GM21423 (cell line): ENCODE results near the gene PIP5KL1.
A peak's percentile ranks its signal among the peaks of the same experiment; 100 is the strongest.

Experiments
- ATAC-seq: cut with Tn5 transposase; IDR thresholded peaks from one replicate; pipeline ENCODE4 v1.9.1; 2021; ENCODE audit warnings: mild to moderate bottlenecking, moderate library complexity; ENCODE audit not compliant: unreplicated experiment

The PIP5KL1 gene

DNA sequence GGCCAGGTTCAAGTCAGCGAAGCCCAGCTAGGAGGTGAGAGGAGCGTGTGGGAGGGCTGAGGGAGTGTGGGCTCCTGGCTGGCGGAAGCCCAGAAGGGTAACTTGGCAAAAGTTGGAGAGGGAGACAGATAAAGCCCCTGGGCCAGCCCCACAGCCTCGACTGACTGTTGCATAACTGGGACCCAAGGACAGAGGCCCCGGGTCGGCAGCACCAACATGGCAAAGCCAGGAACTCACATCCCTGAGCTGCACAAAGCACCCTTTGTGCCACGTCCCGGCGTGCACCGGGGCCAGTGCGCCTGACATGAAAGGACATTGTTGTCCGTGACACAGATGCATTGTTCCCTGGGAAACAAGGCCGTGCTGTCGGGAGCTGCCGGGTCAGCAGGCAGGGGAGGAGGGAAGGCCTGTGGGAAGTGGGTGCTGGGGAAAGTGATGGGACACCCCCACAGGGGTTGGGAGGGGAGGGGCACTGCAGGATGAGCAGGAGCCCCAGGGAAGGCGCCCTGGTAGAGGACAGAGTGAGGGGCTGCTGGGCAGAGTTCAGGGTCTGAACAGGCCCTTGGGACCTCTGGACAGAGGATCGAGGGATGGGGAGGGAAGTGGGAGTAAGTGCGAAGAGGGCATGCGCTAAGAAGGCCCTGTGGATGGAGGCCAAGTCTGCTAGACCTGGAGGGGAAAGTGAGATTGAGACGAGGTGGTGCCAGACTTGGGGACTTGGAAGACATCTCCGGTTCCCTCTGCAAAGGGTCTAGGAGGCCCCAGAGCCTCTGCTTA, 20.1 kb upstream of the PIP5KL1 start:
- no peak for ATAC-seq

GRCh38 chr9:127949827-127950512, 19.4 kb upstream of the PIP5KL1 start:
- no peak for ATAC-seq

GRCh38 chr9:127947841-127948710, 17.5 kb upstream of the PIP5KL1 start:
- ATAC-seq = no peak

- no peak for ATAC-seq
These were observed 16.2 kb upstream of the PIP5KL1 start for GRCh38 chr9:127946728-127947127.

DNA sequence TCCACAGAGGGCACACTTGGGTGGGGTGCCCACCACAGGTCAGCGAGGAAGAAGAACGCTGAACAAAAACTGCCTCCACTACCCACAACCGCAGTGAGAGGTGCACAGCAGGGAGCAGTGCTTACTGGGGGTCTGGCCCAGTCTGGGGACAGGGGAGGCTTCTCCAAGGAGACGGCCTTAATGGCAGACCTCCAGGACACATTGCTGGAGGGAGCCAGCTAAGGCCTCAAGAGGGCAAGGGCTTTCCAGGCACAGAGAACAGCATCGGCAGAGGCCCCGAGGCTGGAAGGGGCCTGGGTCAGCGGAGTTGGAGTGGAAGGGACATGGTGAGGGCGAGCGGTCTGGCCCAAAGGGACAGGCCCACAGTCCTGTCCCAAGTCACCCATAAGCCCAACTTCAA, 15.4 kb upstream of the PIP5KL1 start:
- no peak for ATAC-seq

DNA sequence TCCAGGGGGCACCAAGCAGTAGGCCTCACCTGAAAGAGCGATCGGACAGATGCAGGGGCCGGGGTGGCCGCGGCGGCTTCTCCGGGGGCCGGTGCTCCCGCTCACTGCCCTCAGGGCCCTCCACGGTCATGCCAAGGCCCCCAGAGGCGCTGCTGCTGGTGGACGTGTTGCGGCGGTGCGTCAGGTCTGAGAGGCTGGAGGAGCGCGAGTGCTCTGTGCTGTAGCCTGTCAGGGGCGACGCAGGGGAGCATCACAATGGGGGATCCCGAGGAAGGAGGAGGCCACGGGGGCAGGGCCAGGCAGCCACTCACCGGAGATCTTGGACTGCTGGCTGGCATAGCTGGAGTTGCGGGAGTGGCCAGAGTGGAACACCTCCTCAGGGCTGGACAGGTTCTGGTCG, 14.8 kb upstream of the PIP5KL1 start:
- ATAC-seq = no peak

DNA sequence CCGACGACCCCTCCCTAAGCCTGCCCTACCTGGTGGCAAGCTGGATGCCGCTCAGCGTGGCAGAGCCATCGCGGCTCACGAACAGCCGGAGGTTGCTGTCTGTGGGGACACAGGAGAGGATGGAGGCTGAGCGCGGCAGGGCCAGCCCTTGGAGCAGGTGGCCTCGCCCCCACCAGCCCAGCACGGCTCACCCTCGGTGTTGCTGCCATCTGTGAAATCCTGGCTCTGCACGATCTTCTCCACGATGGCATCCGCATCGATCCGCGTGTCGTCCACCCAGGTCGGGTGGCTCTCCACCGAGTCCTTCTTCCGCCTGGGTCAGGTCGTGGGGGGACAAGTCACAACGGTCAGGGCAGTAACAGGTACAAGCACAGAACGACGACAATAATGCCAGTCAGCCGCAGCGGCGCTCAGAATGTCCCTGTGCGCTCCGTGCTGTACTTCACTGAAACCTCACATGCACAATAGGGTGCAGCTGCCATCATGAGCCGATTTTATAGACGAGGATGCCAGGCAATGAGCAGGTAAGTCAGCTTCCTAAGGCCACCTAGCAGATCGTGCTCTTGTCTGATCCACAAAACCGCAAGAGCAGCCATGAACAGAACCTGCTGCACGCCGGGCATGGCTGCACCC, 14.1 kb upstream of the PIP5KL1 start:
- no peak for ATAC-seq

DNA sequence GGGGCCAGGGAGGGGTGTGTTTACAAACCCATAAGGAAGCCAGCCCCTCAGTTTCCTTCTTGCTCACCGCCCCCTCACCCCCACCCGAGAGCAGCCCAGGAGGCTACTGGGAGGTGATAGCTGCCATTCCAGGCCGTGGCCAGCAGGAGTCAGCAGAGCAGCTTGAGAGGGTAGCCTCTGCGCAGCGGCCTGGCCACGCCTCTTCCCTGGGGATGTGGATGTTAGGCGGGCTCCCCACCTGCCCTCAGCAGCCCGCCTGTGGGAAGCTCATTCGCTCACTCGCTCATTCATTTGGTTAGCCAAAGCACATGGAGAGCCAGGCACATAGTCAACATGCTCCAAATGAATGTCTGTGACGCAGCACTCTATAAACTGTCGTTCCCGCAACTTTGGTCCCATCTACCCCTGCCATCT, 13.2 kb upstream of the PIP5KL1 start:
- no peak for ATAC-seq

- no peak for ATAC-seq
These were observed 12.6 kb upstream of the PIP5KL1 start for GRCh38 chr9:127943011-127943662.

- no peak for ATAC-seq
These were observed 11.8 kb upstream of the PIP5KL1 start for GRCh38 chr9:127942216-127943010.

DNA sequence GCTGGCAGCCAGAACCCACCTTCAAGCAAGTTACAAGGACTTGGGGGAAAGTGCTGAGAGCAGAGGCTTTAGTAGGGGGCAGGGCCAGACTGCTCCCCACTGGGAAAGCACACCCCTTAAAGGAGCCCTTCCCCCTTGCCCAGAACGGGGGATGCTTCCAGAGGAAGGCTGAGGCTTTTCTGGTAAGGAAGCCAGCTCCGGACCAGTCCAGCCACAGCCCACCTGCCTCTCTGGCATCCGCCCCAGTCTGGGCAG, 11.3 kb upstream of the PIP5KL1 start:
- ATAC-seq = no peak

DNA sequence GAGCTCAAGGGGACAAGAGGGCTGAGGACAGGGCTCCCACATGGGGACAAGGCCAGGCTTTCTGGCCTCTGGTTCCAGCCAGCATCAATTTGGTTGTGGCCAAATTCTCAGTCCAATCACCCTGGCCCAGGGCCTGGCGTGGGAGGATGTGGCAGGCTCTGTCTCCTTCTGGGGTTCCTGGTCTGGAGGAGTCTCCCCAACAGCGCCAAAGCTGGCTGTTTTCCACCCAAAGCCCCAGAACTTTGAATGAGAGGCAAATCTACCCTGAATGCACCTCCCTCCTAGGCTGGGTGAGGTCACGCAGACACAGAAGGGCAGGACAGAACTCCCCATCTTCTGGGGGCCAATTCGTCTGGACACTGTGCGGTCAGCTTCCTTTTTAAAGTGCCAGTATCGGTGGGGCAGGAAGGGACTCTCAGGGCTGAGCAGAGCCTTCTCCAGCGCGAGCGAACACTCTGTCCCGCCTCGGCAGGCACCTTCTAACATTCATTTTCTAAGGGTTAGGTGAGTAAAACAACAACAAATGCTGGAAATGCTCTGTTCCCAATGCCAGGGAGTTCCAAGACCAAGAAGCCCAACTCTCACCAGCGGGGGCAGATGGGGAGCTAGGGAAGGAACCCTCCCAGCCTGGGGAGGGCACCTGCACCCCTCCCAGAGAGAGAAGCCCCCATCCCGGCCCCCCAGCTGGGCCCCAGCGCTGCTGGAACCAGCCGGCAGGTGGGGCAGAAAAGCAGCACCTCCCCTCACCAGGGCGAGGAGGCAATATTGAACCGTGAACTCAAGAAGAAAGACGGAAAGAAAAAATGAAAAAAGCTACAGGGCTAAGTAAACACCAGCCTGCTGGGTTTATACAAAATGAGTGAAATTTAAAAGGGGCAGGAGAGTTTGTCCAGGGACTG, 10.7 kb upstream of the PIP5KL1 start:
- no peak for ATAC-seq

DNA sequence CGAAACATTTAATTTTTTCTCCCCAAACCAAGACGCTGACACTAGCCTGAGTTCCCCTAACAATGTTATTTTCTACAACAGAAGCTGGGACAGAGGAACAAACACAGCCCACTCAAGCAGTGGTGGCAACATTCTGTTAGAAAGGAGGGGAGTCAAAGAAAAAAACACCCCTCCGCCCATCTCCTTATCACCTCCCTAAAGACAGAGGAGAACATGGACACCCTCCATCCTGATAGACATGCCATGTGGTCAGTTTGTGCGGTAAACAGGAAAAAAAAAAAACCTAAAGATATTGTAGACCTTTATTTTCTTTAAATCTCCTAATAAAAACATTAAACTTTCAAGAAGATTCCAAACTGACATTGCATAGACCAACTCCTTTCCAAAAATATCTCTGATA, 10.0 kb upstream of the PIP5KL1 start:
- no peak for ATAC-seq

DNA sequence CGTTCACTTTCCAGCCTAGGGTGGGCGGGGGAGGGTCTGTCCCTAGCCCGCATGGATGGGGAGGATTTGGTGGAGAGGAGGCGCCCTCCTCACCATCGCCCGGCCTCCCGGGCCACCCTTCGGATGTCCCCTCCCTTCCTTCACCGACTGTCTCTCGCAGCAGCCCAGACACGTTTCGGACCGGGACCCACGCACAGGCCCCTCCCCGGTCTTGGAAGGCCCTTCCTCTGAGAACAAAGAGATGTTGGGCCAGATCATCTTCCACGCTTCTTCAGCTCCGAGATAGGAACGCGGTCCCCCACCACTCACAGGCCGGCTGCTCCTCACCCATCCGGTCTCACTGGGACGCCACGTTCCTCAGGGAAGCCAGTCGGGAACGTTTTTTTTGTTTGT, 7.7 kb upstream of the PIP5KL1 start:
- no peak for ATAC-seq

DNA sequence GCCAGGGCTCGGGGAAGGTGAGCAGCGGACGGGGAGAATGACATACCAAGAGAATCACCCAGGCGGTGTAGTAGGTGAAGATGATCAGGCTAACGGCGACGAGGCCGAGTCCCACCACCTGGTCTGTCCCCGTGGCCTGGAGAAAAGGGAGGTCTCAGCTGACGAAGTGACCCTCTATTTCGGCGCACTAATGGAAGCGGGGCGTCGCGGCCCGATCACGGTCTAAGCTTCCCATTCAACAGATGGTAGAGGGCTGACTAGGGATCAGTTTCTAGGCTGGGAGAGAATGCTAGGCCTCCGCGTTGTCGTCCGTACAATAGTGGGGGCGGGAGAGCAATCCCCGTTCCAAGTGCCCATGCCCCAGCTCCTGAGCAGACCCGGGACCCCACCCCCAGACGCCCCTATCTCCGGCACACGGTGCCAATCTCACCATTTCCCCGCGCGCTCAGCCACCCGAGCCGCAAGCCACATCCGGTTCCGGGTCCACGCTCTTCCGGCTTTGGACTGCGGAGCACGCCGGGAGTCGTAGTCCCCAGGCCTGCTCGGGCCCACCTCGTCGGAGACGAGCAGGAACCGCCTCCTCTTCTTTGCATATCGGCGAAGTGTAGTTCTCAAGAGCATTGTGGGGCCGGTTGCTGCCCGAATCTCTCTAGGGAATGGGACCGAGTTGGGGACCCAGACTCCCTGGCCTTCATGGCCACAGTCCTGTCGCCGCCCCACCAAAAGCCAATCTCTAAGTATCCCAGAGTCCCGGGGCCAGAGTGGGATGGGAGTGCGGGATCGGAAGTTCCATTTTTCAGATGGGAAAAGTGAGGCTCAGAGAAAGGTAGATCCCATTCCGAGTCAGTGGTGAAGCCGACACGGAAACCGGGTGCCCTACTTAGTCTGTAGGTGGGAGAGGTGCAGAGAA, 7.1 kb upstream of the PIP5KL1 start, which contains the start of gene DPM2:
TSS of gene DPM2 (minus strand) at position 467 of the 910 bp plus-strand sequence. CDS start at position 433, 34 bp downstream.
- peak; percentile 88 for ATAC-seq

DNA sequence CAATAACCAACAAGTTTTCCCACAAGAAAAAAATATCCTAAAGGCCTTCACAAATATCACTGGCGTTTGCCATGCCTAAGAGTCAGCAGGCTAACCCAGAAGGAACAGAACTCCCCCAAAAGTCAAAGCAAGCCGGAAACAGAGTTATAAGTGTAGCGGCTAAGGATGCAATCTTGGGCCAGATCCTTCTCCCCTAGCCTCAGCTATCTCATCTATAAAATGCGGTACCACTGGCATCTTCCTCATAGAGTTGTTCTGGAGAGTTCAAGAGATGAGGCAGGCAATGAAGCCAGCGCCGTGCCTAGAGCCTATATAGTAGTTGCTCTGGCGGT, 6.4 kb upstream of the PIP5KL1 start:
- ATAC-seq = no peak

DNA sequence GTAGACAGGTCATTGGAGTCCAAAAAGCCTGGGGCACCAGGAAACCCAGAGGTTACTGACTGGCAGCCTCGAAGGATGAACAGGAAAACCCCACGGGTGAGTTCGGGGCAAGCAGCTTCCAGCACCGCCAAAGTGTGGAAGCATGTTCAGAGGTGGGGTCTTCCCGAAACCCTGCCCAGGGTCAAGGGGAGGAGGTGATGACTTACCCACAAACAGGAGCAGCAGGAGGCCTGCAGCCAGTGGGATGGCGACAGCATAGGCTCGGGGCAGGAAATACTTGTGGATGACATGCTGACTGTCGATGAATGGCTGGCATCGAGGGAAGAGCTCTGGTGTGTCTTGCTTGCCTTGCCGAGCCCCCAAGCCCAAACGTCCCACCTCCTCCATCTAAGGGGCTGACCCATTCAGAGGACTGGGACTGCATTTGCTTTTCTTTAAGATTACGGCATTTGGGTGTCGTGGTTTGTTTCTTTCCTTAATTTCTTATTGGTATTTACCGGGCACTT, 5.8 kb upstream of the PIP5KL1 start:
- ATAC-seq = no peak

DNA sequence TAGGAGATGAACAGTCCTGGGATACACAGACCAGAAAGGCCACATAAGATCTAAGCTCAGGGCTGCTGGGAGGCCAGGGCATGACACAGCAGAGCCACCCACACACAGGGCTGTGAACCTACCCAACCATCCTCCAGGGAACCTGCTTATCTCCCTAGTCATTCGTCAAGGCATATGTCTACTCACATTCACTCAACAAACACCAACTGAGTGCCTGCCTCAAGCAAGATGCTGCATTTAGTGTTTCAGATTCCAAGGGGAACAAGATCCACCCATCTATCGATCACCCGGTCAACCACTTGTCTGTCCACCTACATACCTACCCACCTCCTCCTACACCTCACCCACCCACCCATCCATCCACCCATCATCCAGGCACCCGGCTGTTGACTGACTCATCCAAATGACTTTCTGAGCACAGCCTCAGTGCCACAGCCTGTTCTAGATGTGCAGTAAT, 5.2 kb upstream of the PIP5KL1 start:
- ATAC-seq = no peak
